H9 (cell line): ENCODE data around the gene TPD52L1. TPM values are rescaled to one million over a fixed set of nuclear protein-coding genes. Genes with fewer than 3 reads are reported as not detected.

Experiments
- DNase-seq: peaks from one replicate; pipeline ENCODE4 v3.0.0-alpha.2; 2017
- H2AFZ ChIP-seq: one replicate; pipeline ENCODE4 v1.6.1; 2013; ENCODE audit warnings: mild to moderate bottlenecking, low read length, control low read depth, moderate library complexity
- H2AK5ac ChIP-seq: 2 replicates; pipeline ENCODE4 v1.6.1; 2013; ENCODE audit warnings: low read length, control low read depth, mixed read lengths; ENCODE audit not compliant: insufficient read length
- H2BK120ac ChIP-seq: one replicate; pipeline ENCODE4 v1.6.1; 2013; ENCODE audit warnings: low read depth, mild to moderate bottlenecking, low read length, control low read depth, inconsistent platforms; ENCODE audit not compliant: poor library complexity, severe bottlenecking
- H2BK12ac ChIP-seq: 2 replicates; pipeline ENCODE4 v1.6.1; 2013; ENCODE audit warnings: low read length, control low read depth, mixed read lengths, low read depth; ENCODE audit not compliant: insufficient read length
- H2BK15ac ChIP-seq: 2 replicates; pipeline ENCODE4 v1.6.1; 2013; ENCODE audit warnings: low read depth, low read length, control low read depth
- H2BK20ac ChIP-seq: one replicate; pipeline ENCODE4 v1.6.1; 2013; ENCODE audit warnings: low read depth, mild to moderate bottlenecking, low read length, control low read depth, inconsistent platforms; ENCODE audit not compliant: poor library complexity, severe bottlenecking
- H2BK5ac ChIP-seq: 2 replicates; pipeline ENCODE4 v1.6.1; 2013; ENCODE audit warnings: low read length, control low read depth, mixed read lengths; ENCODE audit not compliant: insufficient read length
- H3K14ac ChIP-seq: 2 replicates; pipeline ENCODE4 v1.6.1; 2013; ENCODE audit warnings: low read length, control low read depth; ENCODE audit not compliant: insufficient read depth
- H3K18ac ChIP-seq: 2 replicates; pipeline ENCODE4 v1.6.1; 2013; ENCODE audit warnings: low read depth, mild to moderate bottlenecking, mixed read lengths, low read length, control low read depth; ENCODE audit not compliant: insufficient read length
- H3K23ac ChIP-seq: 2 replicates; pipeline ENCODE4 v1.6.1; 2013; ENCODE audit warnings: low read length, control low read depth, mixed read lengths, low read depth; ENCODE audit not compliant: insufficient read length
- H3K23me2 ChIP-seq: 2 replicates; pipeline ENCODE4 v1.6.1; 2013; ENCODE audit warnings: low read depth, mild to moderate bottlenecking, mixed read lengths, low read length, control low read depth; ENCODE audit not compliant: insufficient read length, poor library complexity, severe bottlenecking
- H3K27ac ChIP-seq: 2 replicates; pipeline ENCODE4 v1.5.1; 2013; ENCODE audit warnings: low read length, control low read depth, mixed read lengths, low read depth; ENCODE audit not compliant: insufficient read length
- H3K27me3 ChIP-seq: 2 replicates; pipeline ENCODE4 v1.6.1; 2013; ENCODE audit warnings: low read length, control low read depth, inconsistent platforms; ENCODE audit not compliant: insufficient read depth
- H3K4ac ChIP-seq: 2 replicates; pipeline ENCODE4 v1.6.1; 2013; ENCODE audit warnings: low read depth, mild to moderate bottlenecking, control low read depth, inconsistent platforms, low read length, moderate library complexity
- H3K4me1 ChIP-seq: 2 replicates; pipeline ENCODE4 v1.6.1; 2013; ENCODE audit warnings: low read length, control low read depth, inconsistent platforms; ENCODE audit not compliant: insufficient read depth
- H3K4me2 ChIP-seq: 2 replicates; pipeline ENCODE4 v1.6.1; 2013; ENCODE audit warnings: low read length, control low read depth, mixed read lengths; ENCODE audit not compliant: insufficient read length, insufficient read depth
- H3K56ac ChIP-seq: 2 replicates; pipeline ENCODE4 v1.6.1; 2013; ENCODE audit warnings: low read depth, mild to moderate bottlenecking, mixed read lengths, low read length, control low read depth; ENCODE audit not compliant: insufficient read length
- H3K79me1 ChIP-seq: 2 replicates; pipeline ENCODE4 v1.6.1; 2013; ENCODE audit warnings: low read depth, mild to moderate bottlenecking, moderate library complexity, low read length, control low read depth, inconsistent platforms; ENCODE audit not compliant: insufficient read depth, poor library complexity, severe bottlenecking
- H3K79me2 ChIP-seq: 2 replicates; pipeline ENCODE4 v1.6.1; 2013; ENCODE audit warnings: low read length, control low read depth, inconsistent platforms; ENCODE audit not compliant: insufficient read depth
- H3K9ac ChIP-seq: 2 replicates; pipeline ENCODE4 v1.6.1; 2013; ENCODE audit warnings: low read length, control low read depth, mixed read lengths; ENCODE audit not compliant: insufficient read length; ENCODE audit errors: extremely low read depth
- H3K9me3 ChIP-seq: one replicate; pipeline ENCODE4 v1.6.1; 2013; ENCODE audit warnings: low read depth, low read length, inconsistent platforms; ENCODE audit not compliant: control insufficient read depth
- H3T11ph ChIP-seq: one replicate; pipeline ENCODE4 v1.6.1; 2013; ENCODE audit warnings: mild to moderate bottlenecking, low read length, control low read depth, inconsistent platforms
- H4K20me1 ChIP-seq: one replicate; pipeline ENCODE4 v1.6.1; 2013; ENCODE audit not compliant: control insufficient read depth, insufficient read length, insufficient read depth
- H4K5ac ChIP-seq: 2 replicates; pipeline ENCODE4 v1.6.1; 2013; ENCODE audit warnings: low read depth, mild to moderate bottlenecking, mixed read lengths, low read length, control low read depth; ENCODE audit not compliant: insufficient read length
- H4K8ac ChIP-seq: replicated peaks from 2 replicates; pipeline ENCODE4 v1.6.1; 2013; ENCODE audit warnings: low read length, control low read depth, mixed read lengths, low read depth; ENCODE audit not compliant: insufficient read length
- H4K91ac ChIP-seq: 2 replicates; pipeline ENCODE4 v1.6.1; 2013; ENCODE audit warnings: low read depth, mild to moderate bottlenecking, moderate library complexity, mixed read lengths, low read length, control low read depth; ENCODE audit not compliant: insufficient read length
- H3K27ac Mint-ChIP-seq, 3 experiments: 2 replicates in 2 of 3; 3 replicates in 1 of 3; pipeline ENCODE4 v1.8.0; 2020 to 2021; ENCODE audit warnings: mixed read lengths in 3 of 3, mild to moderate bottlenecking in 1 of 3, moderate library complexity in 1 of 3
- H3K27me3 Mint-ChIP-seq: 2 replicates; pipeline ENCODE4 v1.8.0; 2021; ENCODE audit warnings: low read depth, mild to moderate bottlenecking, moderate library complexity, mixed read lengths
- H3K36me3 Mint-ChIP-seq, 3 experiments: 2 replicates in 2 of 3; 3 replicates in 1 of 3; pipeline ENCODE4 v1.8.0; 2020 to 2021; ENCODE audit warnings: low read depth in 3 of 3, mixed read lengths in 3 of 3; ENCODE audit not compliant: insufficient read depth in 1 of 3
- H3K4me1 Mint-ChIP-seq, 2 experiments: 2 replicates each; pipeline ENCODE4 v1.8.0; 2020; ENCODE audit warnings: mixed read lengths in 2 of 2
- H3K4me3 Mint-ChIP-seq, 2 experiments: 2 replicates in 1 of 2; 3 replicates in 1 of 2; pipeline ENCODE4 v1.8.0; 2020 to 2021; ENCODE audit warnings: mild to moderate bottlenecking in 2 of 2, mixed read lengths in 2 of 2, moderate library complexity in 1 of 2
- H3K9me3 Mint-ChIP-seq, 2 experiments: 2 replicates in 1 of 2; 3 replicates in 1 of 2; pipeline ENCODE4 v1.8.0; 2020; ENCODE audit warnings: mild to moderate bottlenecking in 2 of 2, mixed read lengths in 2 of 2, moderate library complexity in 1 of 2
- CTCF ChIP-seq: fragments of 200-600 bp; sonication (generic); conservative IDR thresholded peaks from 3 replicates; pipeline ENCODE4 v1.8.0; 2021; ENCODE audit warnings: antibody characterized with exemption, mild to moderate bottlenecking
- WGBS: extraction: QIAGEN DNeasy Blood & Tissue Kit; methylation state at CpG from one replicate; pipeline ENCODE4 v1.1.7; 2013; ENCODE audit warnings: missing lambda C conversion rate, low lambda C conversion rate, mixed read lengths; ENCODE audit not compliant: insufficient read length; ENCODE audit errors: extremely low coverage; 5-methylcytosine and 5-hydroxymethylcytosine counted together
- total RNA-seq: library from RNA; stranded (reverse); gene quantifications from 2 replicates; pipeline ENCODE4 v1.2.1, GENCODE V29; 2021

The TPD52L1 gene
- total RNA-seq, 1 experiment from 2014 or later: 6.6 TPM

DNA sequence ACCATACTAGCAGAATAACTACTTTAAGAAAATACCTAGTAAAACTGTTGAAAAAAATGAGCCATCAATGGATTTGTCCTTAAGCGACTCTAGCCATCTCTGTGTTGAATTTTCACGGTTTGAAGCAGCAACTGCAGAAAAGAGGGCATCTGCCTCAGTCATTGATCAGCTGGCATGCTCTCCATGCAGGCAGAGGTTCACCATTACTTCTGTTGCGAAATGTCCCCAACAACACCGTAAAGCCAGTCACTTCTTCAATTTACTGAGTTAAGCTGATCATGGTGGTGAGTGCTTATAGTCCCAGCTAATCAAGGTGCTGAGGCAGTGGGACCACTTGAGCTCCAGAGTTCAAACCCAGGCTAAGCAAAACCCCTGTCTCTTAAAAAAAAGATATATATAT lies 11.1 kb downstream of the TPD52L1 start:
- Histone ChIP-seq H3K4ac (no peak overlapping the region), H3K27ac (no peak overlapping the region), H3K18ac (no peak overlapping the region), H2BK12ac (no peak overlapping the region), H3K23ac (no peak overlapping the region), H4K20me1 (no peaks in the 10 kb centered on the region), H3K4me2 (no peak overlapping the region), H3K79me1 (no peaks in the 10 kb centered on the region), H3K9me3 (no peaks in the 10 kb centered on the region), H3K79me2 (no peaks in the 10 kb centered on the region), H3K23me2 (no peaks in the 10 kb centered on the region), H3K14ac (no peak overlapping the region), H3K9ac (no peak overlapping the region), H2AK5ac (no peak overlapping the region), H3T11ph (no peak overlapping the region), H2BK15ac (no peak overlapping the region), H2BK5ac (no peak overlapping the region), H2AFZ (no peak overlapping the region), H3K27me3 (no peaks in the 10 kb centered on the region), H2BK20ac (no peak overlapping the region), H3K4me1 (no peaks in the 10 kb centered on the region), H3K56ac (no peak overlapping the region), H2BK120ac (no peak overlapping the region), H4K8ac (no peak overlapping the region), H4K5ac (no peak overlapping the region), H4K91ac (no peak overlapping the region)
- H3K9me3 Mint-ChIP-seq: peaks cover 0 to 5% of the 10 kb centered on the region in 2 experiments; a peak in 3 of 5 replicates
- no peak for TF ChIP-seq CTCF
- H3K4me1 Mint-ChIP-seq: no peaks in the 10 kb centered on the region
- DNase-seq: no peak
- H3K4me3 Mint-ChIP-seq: no peak overlapping the region
- WGBS: no CpG with 5 or more reads among the region's 4 CpGs
- H3K36me3 Mint-ChIP-seq: no peaks in the 10 kb centered on the region
- no peaks in the 10 kb centered on the region for H3K27me3 Mint-ChIP-seq
- no peak overlapping the region for H3K27ac Mint-ChIP-seq
